ENCODE results near the gene WFIKKN2. TPM values are rescaled to one million over a fixed set of nuclear protein-coding genes. Genes with fewer than 3 reads are reported as not detected.

Gene WFIKKN2
- total RNA-seq, 4 donors from 2014 or later, result 0.09 to 0.22 (median 0.20) TPM; not detected in 1

- ATAC-seq (no peak), DNase-seq (no peak)
- Histone ChIP-seq H3K4me3 (no peak overlapping the region), H3K9me3 (no peaks in the 10 kb centered on the region), H3K36me3 (no peaks in the 10 kb centered on the region), H3K27me3 (no peaks in the 10 kb centered on the region), H3K4me1 (peaks cover 0 to 6% of the 10 kb centered on the region in 2 donors), H3K27ac (no peak overlapping the region)
- TF ChIP-seq POLR2A (IDR thresholded peaks at IDR 0.05), result no peak
- TF ChIP-seq, protein P1, sequence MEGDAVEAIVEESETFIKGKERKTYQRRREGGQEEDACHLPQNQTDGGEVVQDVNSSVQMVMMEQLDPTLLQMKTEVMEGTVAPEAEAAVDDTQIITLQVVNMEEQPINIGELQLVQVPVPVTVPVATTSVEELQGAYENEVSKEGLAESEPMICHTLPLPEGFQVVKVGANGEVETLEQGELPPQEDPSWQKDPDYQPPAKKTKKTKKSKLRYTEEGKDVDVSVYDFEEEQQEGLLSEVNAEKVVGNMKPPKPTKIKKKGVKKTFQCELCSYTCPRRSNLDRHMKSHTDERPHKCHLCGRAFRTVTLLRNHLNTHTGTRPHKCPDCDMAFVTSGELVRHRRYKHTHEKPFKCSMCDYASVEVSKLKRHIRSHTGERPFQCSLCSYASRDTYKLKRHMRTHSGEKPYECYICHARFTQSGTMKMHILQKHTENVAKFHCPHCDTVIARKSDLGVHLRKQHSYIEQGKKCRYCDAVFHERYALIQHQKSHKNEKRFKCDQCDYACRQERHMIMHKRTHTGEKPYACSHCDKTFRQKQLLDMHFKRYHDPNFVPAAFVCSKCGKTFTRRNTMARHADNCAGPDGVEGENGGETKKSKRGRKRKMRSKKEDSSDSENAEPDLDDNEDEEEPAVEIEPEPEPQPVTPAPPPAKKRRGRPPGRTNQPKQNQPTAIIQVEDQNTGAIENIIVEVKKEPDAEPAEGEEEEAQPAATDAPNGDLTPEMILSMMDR (IDR thresholded peaks at IDR 0.05 in 4 of 5, conservative IDR thresholded peaks at IDR 0.05 in 1 of 5), result no peak
- intact Hi-C loops (cut with DNase I; ENCODE audit: low total_unique reads) (no loop called here), in situ Hi-C loops (cut with MboI; ENCODE audit: low sequenced_read_pairs in 4 of 4) (no loop called here)
These were observed 16.3 kb upstream of the WFIKKN2 start for GRCh38 chr17:50818921-50819657.

GRCh38 chr17:50820651-50821050 lies 14.7 kb upstream of the WFIKKN2 start:
- in situ Hi-C loops (cut with MboI; ENCODE audit: low sequenced_read_pairs in 4 of 4) (no loop called here), intact Hi-C loops (cut with DNase I; ENCODE audit: low total_unique reads) (no loop called here)
- Histone ChIP-seq H3K36me3 (no peaks in the 10 kb centered on the region), H3K27ac (no peak overlapping the region), H3K27me3 (no peaks in the 10 kb centered on the region), H3K4me1 (peaks cover 0 to 6% of the 10 kb centered on the region in 2 donors), H3K4me3 (no peak overlapping the region), H3K9me3 (no peaks in the 10 kb centered on the region)
- ATAC-seq, result no peak
- DNase-seq, result no peak
- no peak for TF ChIP-seq POLR2A (IDR thresholded peaks at IDR 0.05)
- TF ChIP-seq, protein P1 (IDR thresholded peaks at IDR 0.05 in 4 of 5, conservative IDR thresholded peaks at IDR 0.05 in 1 of 5), result no peak

GRCh38 chr17:50822550-50822949 lies 12.8 kb upstream of the WFIKKN2 start:
- intact Hi-C loops (cut with DNase I; ENCODE audit: low total_unique reads), result no loop called here
- H3K27ac ChIP-seq, result no peak overlapping the region

DNA sequence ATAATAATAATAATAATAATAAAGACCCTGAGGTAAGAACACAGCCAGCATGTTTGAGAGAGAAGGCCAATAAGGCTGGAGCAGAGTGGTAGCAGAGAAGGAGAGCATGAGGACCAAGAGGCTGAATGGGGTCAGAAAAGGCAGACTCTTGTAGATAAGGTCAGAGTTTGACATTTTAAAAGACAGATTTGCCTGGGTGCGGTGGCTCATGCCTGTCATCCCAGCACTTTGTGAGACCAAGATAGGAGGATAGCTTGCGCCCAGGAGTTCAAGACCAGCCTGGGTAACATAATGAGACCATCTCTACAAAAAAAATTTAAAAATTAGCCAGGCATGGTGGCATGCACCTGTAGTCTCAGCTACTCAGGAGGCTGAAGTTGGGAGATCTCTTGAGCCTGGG lies 11.0 kb upstream of the WFIKKN2 start:
- H3K4me1 ChIP-seq, result no peaks in the 10 kb centered on the region
- no peak overlapping the region for H3K4me3 ChIP-seq
- in situ Hi-C loops (cut with MboI; ENCODE audit: low sequenced_read_pairs in 4 of 4), result no loop called here
- no peaks in the 10 kb centered on the region for H3K9me3 ChIP-seq
- no peaks in the 10 kb centered on the region for H3K36me3 ChIP-seq
- intact Hi-C loops (cut with DNase I; ENCODE audit: low total_unique reads), result no loop called here
- no peak overlapping the region for H3K27ac ChIP-seq
- TF ChIP-seq POLR2A (IDR thresholded peaks at IDR 0.05), result no peak
- TF ChIP-seq, protein P1 (IDR thresholded peaks at IDR 0.05 in 4 of 5, conservative IDR thresholded peaks at IDR 0.05 in 1 of 5), result no peak
- no peak for DNase-seq
- no peak for ATAC-seq
- no peaks in the 10 kb centered on the region for H3K27me3 ChIP-seq

More at GRCh38 chr17:50822550-50822949, 12.8 kb upstream of the WFIKKN2 start:
- Histone ChIP-seq H3K4me1 (peaks cover 0 to under 1% of the 10 kb centered on the region in 2 donors), H3K36me3 (no peaks in the 10 kb centered on the region), H3K4me3 (no peak overlapping the region), H3K9me3 (no peaks in the 10 kb centered on the region), H3K27me3 (no peaks in the 10 kb centered on the region)
- in situ Hi-C loops (cut with MboI; ENCODE audit: low sequenced_read_pairs in 4 of 4), result no loop called here
- DNase-seq, result no peak
- no peak for TF ChIP-seq POLR2A (IDR thresholded peaks at IDR 0.05)
- TF ChIP-seq, protein P1 (IDR thresholded peaks at IDR 0.05 in 4 of 5, conservative IDR thresholded peaks at IDR 0.05 in 1 of 5), result no peak
- ATAC-seq, result no peak
